HCT116 (cell line): ENCODE data around the gene GABRR2. TPM values are rescaled to one million over a fixed set of nuclear protein-coding genes. Genes with fewer than 3 reads are reported as not detected.

ENCODE experiments used
- ATAC-seq: fragments of 200-7000 bp; cut with Tn5 transposase; 2 replicates; pipeline ENCODE4 v1.9.1; 2020; ENCODE audit warnings: mild to moderate bottlenecking, moderate library complexity
- BruUV-seq: library from RNA; stranded (reverse); fragments of 400-500 nt; replicated peaks from 2 replicates; lab custom pipeline; 2021; lab: Mats Ljungman, UMichigan
- CTCF ChIA-PET: fragments of 300-600 bp; sonication (Branson Sonifier 250); formaldehyde crosslinking; loops from one replicate; lab custom pipeline; 2021; ENCODE audit warnings: antibody characterized with exemption; lab: Charles Lee
- POLR2A ChIA-PET: fragments of 300-600, 350-600 bp; sonication (Branson Sonifier 250); formaldehyde crosslinking; loops from one replicate; lab custom pipeline; 2021; ENCODE audit warnings: antibody characterized with exemption; lab: Charles Lee
- RAD21 ChIA-PET, 2 experiments: fragments of 300-600 bp; sonication (Branson Sonifier 250); formaldehyde crosslinking; loops; one replicate each; lab custom pipeline; 2023; ENCODE audit warnings: low total read pairs in 2 of 2; ENCODE audit not compliant: uncharacterized antibody in 2 of 2, unreplicated experiment in 2 of 2, low non-redundant PET in 1 of 2; lab: Charles Lee
- DNase-seq: peaks from one replicate; pipeline ENCODE4 v3.0.0-alpha.2; 2010; ENCODE audit warnings: low read depth, low spot score
- H2AFZ ChIP-seq: fragments of 200-600 bp; shearing (Covaris generic), sonication (generic); 2 replicates; pipeline ENCODE4 v1.6.1; 2017; ENCODE audit warnings: low read depth, mixed run types, mixed read lengths, antibody characterized with exemption, low read length; ENCODE audit not compliant: poor library complexity, severe bottlenecking
- H3K27ac ChIP-seq: 2 replicates; pipeline ENCODE4 v1.5.1; 2012; ENCODE audit warnings: low read depth, low read length
- H3K27me3 ChIP-seq: fragments of 200-600 bp; sonication (generic); 2 replicates; pipeline ENCODE4 v1.6.1; 2016; ENCODE audit warnings: mixed run types, low read length, mixed read lengths; ENCODE audit not compliant: insufficient read depth
- H3K36me3 ChIP-seq, 2 experiments: fragments of 200-500 bp in 1 of 2; fragments of 200-600 bp in 1 of 2; sonication (Bioruptor generic) in 1 of 2; sonication (generic) in 1 of 2; 2 replicates each; pipeline versions ENCODE4 v1.5.1 to v1.6.1; 2014 to 2016; ENCODE audit warnings: low read length in 2 of 2, inconsistent platforms in 1 of 2, mixed read lengths in 1 of 2, mixed run types in 1 of 2; ENCODE audit not compliant: insufficient read depth in 2 of 2, control insufficient read depth in 1 of 2
- H3K4me1 ChIP-seq, 2 experiments: fragments of 200-600 bp in 1 of 2; sonication (generic) in 1 of 2; 2 replicates each; pipeline versions ENCODE4 v1.5.1 to v1.6.1; 2012 to 2017; ENCODE audit warnings: low read length in 2 of 2, inconsistent platforms in 1 of 2, mild to moderate bottlenecking in 1 of 2, mixed read lengths in 1 of 2, mixed run types in 1 of 2, moderate library complexity in 1 of 2; ENCODE audit not compliant: insufficient read depth in 2 of 2, control insufficient read depth in 1 of 2
- H3K4me2 ChIP-seq: fragments of 200-600 bp; sonication (generic); 2 replicates; pipeline ENCODE4 v1.6.1; 2017; ENCODE audit warnings: mixed run types, low read length, mixed read lengths
- H3K4me3 ChIP-seq, 2 experiments: fragments of 200-600 bp in 1 of 2; sonication (generic) in 1 of 2; replicated peaks in 1 of 2; 2 replicates each; pipeline ENCODE4 v1.5.1; 2011 to 2016; ENCODE audit warnings: low read length in 2 of 2, control low read depth in 1 of 2, low read depth in 1 of 2, mild to moderate bottlenecking in 1 of 2, mixed read lengths in 1 of 2, mixed run types in 1 of 2
- H3K79me2 ChIP-seq: fragments of 200-600 bp; sonication (generic); 2 replicates; pipeline ENCODE4 v1.6.1; 2017; ENCODE audit warnings: mild to moderate bottlenecking, mixed run types, low read length, moderate library complexity, mixed read lengths; ENCODE audit not compliant: insufficient read depth
- H3K9ac ChIP-seq: fragments of 200-600 bp; sonication (generic); 2 replicates; pipeline ENCODE4 v1.6.1; 2016; ENCODE audit warnings: low read length, mixed read lengths
- H3K9me2 ChIP-seq: fragments of 200-600 bp; sonication (generic), shearing (Covaris generic); 2 replicates; pipeline ENCODE4 v1.6.1; 2017; ENCODE audit warnings: mixed run types, mild to moderate bottlenecking, moderate library complexity; ENCODE audit not compliant: insufficient read depth
- H3K9me3 ChIP-seq, 2 experiments: fragments of 200-500 bp in 1 of 2; fragments of 200-600 bp in 1 of 2; sonication (Bioruptor generic) in 1 of 2; sonication (generic) in 1 of 2; 2 replicates each; pipeline ENCODE4 v1.6.1; 2014 to 2017; ENCODE audit warnings: low read length in 2 of 2, mixed read lengths in 2 of 2, inconsistent platforms in 1 of 2, low read depth in 1 of 2, mild to moderate bottlenecking in 1 of 2, mixed run types in 1 of 2, moderate library complexity in 1 of 2; ENCODE audit not compliant: control insufficient read depth in 1 of 2, insufficient read depth in 1 of 2
- H4K20me1 ChIP-seq: fragments of 200-600 bp; sonication (generic), shearing (Covaris generic); 2 replicates; pipeline ENCODE4 v1.6.1; 2017; ENCODE audit warnings: mixed run types, mild to moderate bottlenecking, moderate library complexity; ENCODE audit not compliant: insufficient read depth
- CBX3 ChIP-seq: IDR thresholded peaks from 2 replicates; pipeline ENCODE4 v1.6.1; 2012; ENCODE audit warnings: low read depth
- EGR1 ChIP-seq: IDR thresholded peaks from 2 replicates; pipeline ENCODE4 v1.6.1; 2012; ENCODE audit warnings: low read depth
- ELF1 ChIP-seq: IDR thresholded peaks from 2 replicates; pipeline ENCODE4 v1.6.1; 2012; ENCODE audit warnings: low read depth, borderline replicate concordance
- EZH2phosphoT487 ChIP-seq: fragments of 200-600 bp; IDR thresholded peaks from 2 replicates; pipeline ENCODE4 v1.6.1; 2018; ENCODE audit warnings: antibody characterized with exemption, borderline replicate concordance
- FOSL1 ChIP-seq: IDR thresholded peaks from 2 replicates; pipeline ENCODE4 v1.6.1; 2012; ENCODE audit warnings: low read depth
- JUND ChIP-seq: IDR thresholded peaks from 2 replicates; pipeline ENCODE4 v1.6.1; 2012
- POLR2A ChIP-seq: IDR thresholded peaks from 2 replicates; pipeline ENCODE4 v1.7.0; 2011; ENCODE audit warnings: borderline replicate concordance; ENCODE audit not compliant: insufficient read depth, insufficient read length; ENCODE audit errors: extremely low read depth
- POLR2AphosphoS5 ChIP-seq: IDR thresholded peaks from 2 replicates; pipeline ENCODE4 v1.6.1; 2011; ENCODE audit warnings: mild to moderate bottlenecking, low read depth, low read length, moderate library complexity
- RAD21 ChIP-seq: IDR thresholded peaks from 2 replicates; pipeline ENCODE4 v1.6.1; 2012; ENCODE audit warnings: low read depth, mild to moderate bottlenecking
- SIN3A ChIP-seq: IDR thresholded peaks from 2 replicates; pipeline ENCODE4 v1.6.1; 2012; ENCODE audit warnings: low read depth
- SP1 ChIP-seq: IDR thresholded peaks from 2 replicates; pipeline ENCODE4 v1.6.1; 2012; ENCODE audit warnings: low read depth
- YY1 ChIP-seq: IDR thresholded peaks from 2 replicates; pipeline ENCODE4 v1.6.1; 2011; ENCODE audit warnings: low read length, low read depth, moderate library complexity, mild to moderate bottlenecking; ENCODE audit not compliant: insufficient replicate concordance; ENCODE audit errors: extremely low read depth
- ZFX ChIP-seq: fragments of 450-650 bp; IDR thresholded peaks from 2 replicates; pipeline ENCODE4 v1.6.1; 2017
- ZNF274 ChIP-seq: fragments of 200-500 bp; sonication (Bioruptor generic); IDR thresholded peaks from 2 replicates; pipeline ENCODE4 v1.6.1; 2014; ENCODE audit warnings: mild to moderate bottlenecking, low read depth, low read length, inconsistent platforms
- intact Hi-C: fragments of 100-400 bp; cut with micrococcal nuclease; formaldehyde crosslinking; loops from 2 replicates; pipeline ENCODE4 v1.10.0; 2022
- total RNA-seq: library from RNA; stranded (reverse); gene quantifications from one replicate; pipeline ENCODE4 v1.2.1, GENCODE V29; 2021; ENCODE audit not compliant: unreplicated experiment
- TF ChIP-seq, protein P1 (sequence below): IDR thresholded peaks from 2 replicates; pipeline ENCODE4 v1.6.1; 2012
- TF ChIP-seq, protein P2 (sequence below): IDR thresholded peaks from 2 replicates; pipeline ENCODE4 v1.6.1; 2012
- TF ChIP-seq, protein P3 (sequence below): IDR thresholded peaks from 2 replicates; pipeline ENCODE4 v1.6.1; 2011; ENCODE audit warnings: mild to moderate bottlenecking, low read length, moderate library complexity; ENCODE audit not compliant: insufficient replicate concordance; ENCODE audit errors: extremely low read depth

Gene GABRR2
- total RNA-seq, 1 experiment from 2014 or later: 0.57 TPM

DNA sequence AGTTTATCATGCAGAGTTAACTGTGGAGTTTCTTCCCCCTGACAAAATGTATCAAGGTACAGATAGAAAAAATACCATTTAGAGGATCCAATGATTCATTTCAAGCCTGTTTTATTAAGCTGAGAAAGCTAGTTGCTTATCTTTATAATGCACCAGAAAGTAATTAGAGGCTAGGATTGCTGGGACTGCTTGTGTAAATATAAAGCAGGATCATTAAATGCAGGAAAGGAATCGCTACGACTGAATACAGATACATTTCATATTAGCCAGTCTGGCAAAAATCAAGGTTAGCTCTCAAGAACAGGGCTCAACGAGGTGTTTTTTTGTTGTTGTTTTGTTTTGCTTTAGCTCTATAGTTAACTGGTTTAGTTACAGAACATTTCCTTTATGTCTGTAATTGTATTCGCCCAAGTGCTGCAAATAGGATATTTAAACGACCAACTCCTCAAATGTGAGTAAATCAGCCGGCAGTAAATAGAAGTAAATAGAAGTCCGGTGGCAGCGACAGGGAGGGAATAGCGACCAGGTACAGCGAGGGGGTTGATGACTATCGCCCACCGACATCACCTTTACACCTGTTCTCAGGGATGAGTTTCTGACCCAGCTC lies 36.7 kb upstream of the GABRR2 start:
- BruUV-seq: TSS peak; percentile 61
- ATAC-seq (no peak), DNase-seq (no peak)
- Histone ChIP-seq H3K27ac (peak overlapping the region; percentile 79; the same call in 1 of the 2 replicates), H2AFZ (peak overlapping the region; percentile 29), H4K20me1 (no peaks in the 10 kb centered on the region), H3K4me3 (peak overlapping the region; percentile 64 to 71), H3K79me2 (peaks cover 51% of the 10 kb centered on the region), H3K4me1 (peaks cover 14 to 25% of the 10 kb centered on the region in 2 experiments), H3K4me2 (peak overlapping the region; percentile 73), H3K9ac (peak overlapping the region; percentile 85), H3K27me3 (no peaks in the 10 kb centered on the region), H3K9me3 (no peaks in the 10 kb centered on the region), H3K9me2 (no peaks in the 10 kb centered on the region), H3K36me3 (no peaks in the 10 kb centered on the region)
- CTCF ChIA-PET: interaction anchor here (1.0 to 1.5 kb wide), 2 partner anchors 16 to 20 kb away, joined by 3 to 8 read pairs; no protein-coding TSS in a partner anchor
- intact Hi-C loops: loop anchor here (5.0 kb wide), 1 partner anchor 54 kb away; no protein-coding TSS in a partner anchor
- TF ChIP-seq JUND (no peak), SP1 (no peak), ZNF274 (no peak), ZFX (no peak), POLR2AphosphoS5 (no peak), SIN3A (0 out of 2 replicates have a peak, but pooled peaks have one; percentile 19)
- TF ChIP-seq, protein P1, sequence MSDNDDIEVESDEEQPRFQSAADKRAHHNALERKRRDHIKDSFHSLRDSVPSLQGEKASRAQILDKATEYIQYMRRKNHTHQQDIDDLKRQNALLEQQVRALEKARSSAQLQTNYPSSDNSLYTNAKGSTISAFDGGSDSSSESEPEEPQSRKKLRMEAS: no peak
- POLR2A ChIA-PET: interaction anchor here (1.0 kb wide), 2 partner anchors 10 to 53 kb away, joined by 3 read pairs; no protein-coding TSS in a partner anchor
- RAD21 ChIA-PET: no interaction called here

DNA sequence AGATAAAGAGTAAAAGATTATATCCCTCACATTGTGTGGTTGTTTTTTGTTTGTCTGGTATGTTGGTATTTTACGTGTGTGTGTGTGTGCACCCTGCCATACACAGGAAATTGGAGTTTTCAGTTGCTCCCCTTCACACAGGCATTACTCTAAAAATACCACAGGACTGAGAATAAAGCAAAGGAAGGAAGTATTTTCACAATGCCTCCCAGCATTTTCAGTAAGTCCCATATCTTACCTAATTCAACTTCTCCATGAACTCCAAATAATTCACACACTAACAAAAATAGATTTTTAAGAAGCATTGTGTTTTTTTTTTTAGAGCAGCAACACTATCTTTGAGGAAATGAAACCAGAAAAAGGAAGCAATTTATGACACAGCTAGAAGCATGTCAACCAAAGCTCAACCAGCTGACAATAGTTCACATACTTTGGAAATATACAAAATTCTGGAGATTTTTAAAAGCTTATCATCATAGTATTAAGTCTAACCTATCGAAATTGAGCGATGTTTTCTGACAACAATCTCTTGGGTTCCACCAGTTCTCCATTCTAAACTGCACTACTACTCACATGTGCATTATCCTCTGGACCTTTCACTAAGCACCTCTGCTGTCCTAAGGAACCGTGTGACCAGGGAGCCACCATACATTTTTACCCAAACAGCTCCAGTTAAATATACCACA lies 35.3 kb upstream of the GABRR2 start:
- no peak for DNase-seq
- Histone ChIP-seq H3K4me1 (peaks cover 14 to 25% of the 10 kb centered on the region in 2 experiments), H3K27ac (no peak overlapping the region), H3K4me2 (peak overlapping the region; percentile 73), H3K9me2 (no peaks in the 10 kb centered on the region), H3K9ac (no peak overlapping the region), H3K79me2 (peaks cover 61% of the 10 kb centered on the region), H3K4me3 (no peak overlapping the region), H3K27me3 (no peaks in the 10 kb centered on the region), H3K36me3 (no peaks in the 10 kb centered on the region), H4K20me1 (no peaks in the 10 kb centered on the region), H3K9me3 (no peaks in the 10 kb centered on the region), H2AFZ (no peak overlapping the region)
- ChIA-PET RAD21 (no interaction called here), CTCF (interaction anchor here (1.5 kb wide), 1 partner anchor 21 kb away, joined by 8 read pairs; no protein-coding TSS in a partner anchor), POLR2A (interaction anchor here (0.7 to 1.3 kb wide), 3 partner anchors 9 kb away, joined by 3 to 4 read pairs (median 4); no protein-coding TSS in a partner anchor)
- intact Hi-C loops: loop anchor here (5.0 kb wide), 1 partner anchor 53 kb away; no protein-coding TSS in a partner anchor
- no TSS peak for BruUV-seq
- ATAC-seq: no peak
- TF ChIP-seq EGR1 (no peak), FOSL1 (no peak), RAD21 (no peak), EZH2phosphoT487 (no peak), ZNF274 (no peak), CBX3 (no peak), POLR2A (no peak), ELF1 (no peak), YY1 (no peak)
- TF ChIP-seq, protein P2, sequence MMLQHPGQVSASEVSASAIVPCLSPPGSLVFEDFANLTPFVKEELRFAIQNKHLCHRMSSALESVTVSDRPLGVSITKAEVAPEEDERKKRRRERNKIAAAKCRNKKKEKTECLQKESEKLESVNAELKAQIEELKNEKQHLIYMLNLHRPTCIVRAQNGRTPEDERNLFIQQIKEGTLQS: no peak
- TF ChIP-seq, protein P3, sequence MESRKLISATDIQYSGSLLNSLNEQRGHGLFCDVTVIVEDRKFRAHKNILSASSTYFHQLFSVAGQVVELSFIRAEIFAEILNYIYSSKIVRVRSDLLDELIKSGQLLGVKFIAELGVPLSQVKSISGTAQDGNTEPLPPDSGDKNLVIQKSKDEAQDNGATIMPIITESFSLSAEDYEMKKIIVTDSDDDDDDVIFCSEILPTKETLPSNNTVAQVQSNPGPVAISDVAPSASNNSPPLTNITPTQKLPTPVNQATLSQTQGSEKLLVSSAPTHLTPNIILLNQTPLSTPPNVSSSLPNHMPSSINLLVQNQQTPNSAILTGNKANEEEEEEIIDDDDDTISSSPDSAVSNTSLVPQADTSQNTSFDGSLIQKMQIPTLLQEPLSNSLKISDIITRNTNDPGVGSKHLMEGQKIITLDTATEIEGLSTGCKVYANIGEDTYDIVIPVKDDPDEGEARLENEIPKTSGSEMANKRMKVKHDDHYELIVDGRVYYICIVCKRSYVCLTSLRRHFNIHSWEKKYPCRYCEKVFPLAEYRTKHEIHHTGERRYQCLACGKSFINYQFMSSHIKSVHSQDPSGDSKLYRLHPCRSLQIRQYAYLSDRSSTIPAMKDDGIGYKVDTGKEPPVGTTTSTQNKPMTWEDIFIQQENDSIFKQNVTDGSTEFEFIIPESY: no peak
- TF ChIP-seq, protein P1: no peak
